GM18858 (cell line): ENCODE data around the gene FANCE.

Source experiments
- ATAC-seq: cut with Tn5 transposase; IDR thresholded peaks from one replicate; pipeline ENCODE4 v1.9.1; 2021; ENCODE audit not compliant: unreplicated experiment

The FANCE gene

GRCh38 chr6:35463292-35463691, 11.2 kb downstream of the FANCE start:
- ATAC-seq, result no peak

- no peak for ATAC-seq
These were observed 13.5 kb downstream of the FANCE start for GRCh38 chr6:35465646-35466045.

GRCh38 chr6:35468181-35468979, 16.2 kb downstream of the FANCE start, which contains the start of gene RPL10A:
Gene RPL10A (plus strand): TSS chr6:35468401. CDS start chr6:35468435, 34 bp downstream.
- ATAC-seq, result peak; percentile 61

GRCh38 chr6:35468980-35469750, 17.0 kb downstream of the FANCE start:
- no peak for ATAC-seq

GRCh38 chr6:35469751-35470662, 17.9 kb downstream of the FANCE start:
- no peak for ATAC-seq

GRCh38 chr6:35470663-35471120, 18.6 kb downstream of the FANCE start:
- no peak for ATAC-seq

GRCh38 chr6:35471836-35472345, 19.8 kb downstream of the FANCE start:
- no peak for ATAC-seq

GRCh38 chr6:35473075-35473849, 21.1 kb downstream of the FANCE start:
- ATAC-seq, result no peak

GRCh38 chr6:35473850-35474130, 21.7 kb downstream of the FANCE start:
- no peak for ATAC-seq

- no peak for ATAC-seq
These were observed 22.2 kb downstream of the FANCE start for GRCh38 chr6:35474131-35474941.

- no peak for ATAC-seq
These were observed 22.9 kb downstream of the FANCE start for GRCh38 chr6:35474942-35475570.

- no peak for ATAC-seq
These were observed 23.4 kb downstream of the FANCE start for GRCh38 chr6:35475573-35475972.

GRCh38 chr6:35476004-35476403, 23.9 kb downstream of the FANCE start:
- ATAC-seq, result no peak

GRCh38 chr6:35477028-35477427, 24.9 kb downstream of the FANCE start:
- ATAC-seq, result no peak

GRCh38 chr6:35477551-35478179, 25.5 kb downstream of the FANCE start:
- ATAC-seq, result no peak

GRCh38 chr6:35478259-35478658, 26.1 kb downstream of the FANCE start:
- no peak for ATAC-seq

- no peak for ATAC-seq
These were observed 28.0 kb downstream of the FANCE start for GRCh38 chr6:35480176-35480575.

GRCh38 chr6:35481226-35481625, 29.1 kb downstream of the FANCE start:
- no peak for ATAC-seq
